GM21526 (cell line): ENCODE measurements around the gene ZNHIT1.
"Not testable (repeated sequence)": the region's sequence is repeated elsewhere in the genome, so short reads cannot be mapped to it uniquely, and the experiment has no call there.

Source experiments
- ATAC-seq: cut with Tn5 transposase; IDR thresholded peaks from one replicate; pipeline ENCODE4 v1.9.1; 2021; ENCODE audit warnings: moderate library complexity; ENCODE audit not compliant: unreplicated experiment, low FRiP score

The ZNHIT1 gene

DNA sequence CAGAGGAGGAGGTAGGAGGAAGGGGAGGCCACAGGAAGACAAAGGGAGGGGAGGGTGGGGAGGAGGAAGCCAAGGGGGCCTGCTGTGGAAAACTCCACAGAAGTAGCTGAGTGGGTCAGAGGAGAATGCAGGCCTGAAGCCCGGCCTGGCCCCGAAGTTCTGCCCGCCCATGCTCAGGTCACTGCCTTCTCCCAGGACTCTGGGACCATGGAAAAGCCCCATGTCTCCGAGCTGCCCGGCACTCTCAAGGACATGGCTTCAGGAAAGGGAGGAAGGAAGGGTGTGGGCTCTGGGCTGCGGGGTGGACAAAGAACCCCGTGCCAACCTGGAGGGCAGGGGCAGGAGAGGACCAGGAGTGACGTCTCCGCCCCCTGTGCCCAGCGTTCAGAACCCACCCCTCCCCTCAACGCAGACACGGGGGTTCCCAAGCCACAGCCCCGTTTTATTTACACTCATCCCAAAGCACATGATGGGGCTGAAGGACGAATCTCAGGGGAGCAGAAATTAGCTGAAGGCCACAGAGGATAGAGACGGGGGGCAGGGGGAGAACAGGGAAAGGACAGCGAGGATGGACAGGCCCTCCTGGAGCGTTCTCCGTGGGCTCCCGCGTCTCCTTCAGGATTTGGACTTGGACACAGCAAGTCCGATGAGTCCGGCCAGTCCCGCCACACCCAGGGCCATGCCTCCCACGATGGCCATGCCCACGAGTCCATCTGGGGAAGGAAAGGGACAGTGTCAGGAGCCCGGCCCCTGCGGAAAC lies 21.4 kb downstream of the ZNHIT1 start:
- no peak for ATAC-seq

DNA sequence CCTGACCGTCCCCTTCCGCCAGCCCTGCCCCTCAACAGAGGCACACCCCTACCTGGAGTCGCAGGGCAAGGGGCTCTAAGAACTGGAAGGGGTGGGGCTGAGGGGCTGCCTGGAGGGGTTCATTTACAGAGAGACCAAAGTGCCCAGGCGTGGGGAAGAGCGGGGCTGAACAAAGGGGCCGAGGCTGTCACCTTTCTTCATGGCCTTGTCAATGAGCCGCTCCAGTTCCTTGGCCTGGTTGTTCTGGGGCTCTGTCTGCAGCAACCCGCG lies 21.9 kb downstream of the ZNHIT1 start:
- ATAC-seq: no peak

DNA sequence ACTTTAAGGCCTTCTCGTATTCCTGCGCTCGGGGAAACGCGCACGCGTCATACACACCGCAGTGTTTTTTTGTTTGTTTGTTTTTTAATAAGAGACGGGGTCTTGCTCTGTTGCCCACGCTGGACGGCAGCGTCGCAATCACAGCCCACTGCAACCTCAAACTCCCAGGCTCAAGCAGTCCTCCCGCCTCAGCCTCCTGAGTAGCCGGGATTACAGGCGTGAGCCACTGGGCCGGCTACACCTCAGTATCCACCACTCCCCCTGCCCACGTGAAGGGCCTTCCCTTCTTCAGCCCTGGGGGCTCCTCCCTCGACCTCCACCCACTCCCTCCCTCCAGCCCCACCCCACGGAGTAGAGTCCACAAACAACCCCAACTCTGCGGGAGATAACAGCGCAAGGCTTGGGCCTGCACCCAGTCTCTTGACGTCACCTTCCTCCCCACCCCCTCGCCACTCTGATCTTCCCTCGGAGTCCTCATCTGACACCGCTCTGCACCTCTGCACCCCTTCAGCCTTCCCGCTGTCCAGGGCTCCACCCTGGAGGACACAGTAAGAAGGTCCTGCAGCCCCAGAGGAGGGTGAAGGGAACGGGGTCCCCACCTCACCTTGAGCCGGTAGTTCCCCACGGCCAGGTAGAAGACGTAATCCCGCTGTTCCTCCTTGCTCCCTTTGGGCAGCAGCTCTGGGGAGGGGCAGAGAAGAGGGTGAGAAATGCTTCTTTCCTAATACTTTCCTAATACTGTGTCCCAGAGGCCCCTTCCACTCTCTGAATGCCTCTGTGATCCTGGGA lies 22.5 kb downstream of the ZNHIT1 start:
- no peak for ATAC-seq

DNA sequence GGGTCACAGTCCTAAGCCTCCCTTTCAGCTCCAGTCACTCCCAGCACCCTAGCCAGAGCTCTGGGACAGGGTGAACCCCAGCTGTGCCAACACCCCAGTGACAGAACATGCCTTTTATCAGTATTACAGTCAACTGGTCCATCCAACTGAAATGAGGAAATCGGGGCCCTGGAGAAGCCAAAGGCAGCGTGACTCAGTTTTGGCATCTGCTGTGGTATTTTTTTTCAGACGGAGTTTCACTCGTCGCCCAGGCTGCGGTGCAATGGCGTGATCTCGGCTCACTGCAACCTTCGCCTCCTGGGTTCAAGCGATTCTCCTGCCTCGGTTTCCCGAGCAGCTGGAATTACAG lies 23.0 kb downstream of the ZNHIT1 start:
- ATAC-seq: no peak

DNA sequence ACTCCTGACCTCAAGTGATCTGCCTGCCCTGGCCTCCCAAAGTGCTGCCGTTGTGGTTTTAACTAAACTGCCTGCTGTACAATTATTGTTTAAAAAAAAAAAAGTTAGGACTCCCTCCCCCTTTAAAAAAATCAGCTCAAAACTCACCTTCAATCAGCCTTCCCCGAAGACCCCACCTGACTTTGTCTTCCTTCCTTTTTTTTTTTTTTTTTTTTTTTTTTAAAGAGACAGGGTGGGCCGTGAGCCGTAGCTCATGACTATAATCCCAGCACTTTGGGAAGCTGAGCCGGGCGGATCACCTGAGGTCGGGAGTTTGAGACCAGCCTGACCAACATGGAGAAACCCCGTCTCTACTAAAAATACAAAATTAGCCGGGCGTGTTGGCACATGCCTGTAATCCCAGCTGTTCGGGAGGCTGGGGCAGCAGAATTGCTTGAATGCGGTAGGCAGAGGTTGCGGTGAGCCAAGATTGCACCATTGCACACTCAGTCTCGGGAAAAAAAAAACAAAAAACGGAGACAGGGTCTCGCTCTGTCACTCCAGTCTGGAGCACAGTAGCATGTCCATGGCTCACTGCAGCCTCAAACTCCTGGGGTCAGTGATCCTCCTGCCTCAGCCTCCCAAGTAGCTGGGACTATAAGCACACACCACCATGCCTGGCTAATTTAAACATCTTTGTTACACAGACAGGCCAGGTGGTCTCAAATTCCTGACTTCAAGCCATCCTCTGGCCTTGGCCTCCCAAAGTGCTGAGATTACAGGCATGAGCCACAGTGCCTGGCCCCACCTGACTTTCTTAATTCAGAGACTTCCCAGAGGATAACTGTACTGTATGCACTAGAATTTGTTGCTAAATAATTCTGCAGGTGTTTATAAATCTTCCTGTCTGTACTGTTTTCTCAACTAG lies 23.7 kb downstream of the ZNHIT1 start:
- no peak for ATAC-seq

DNA sequence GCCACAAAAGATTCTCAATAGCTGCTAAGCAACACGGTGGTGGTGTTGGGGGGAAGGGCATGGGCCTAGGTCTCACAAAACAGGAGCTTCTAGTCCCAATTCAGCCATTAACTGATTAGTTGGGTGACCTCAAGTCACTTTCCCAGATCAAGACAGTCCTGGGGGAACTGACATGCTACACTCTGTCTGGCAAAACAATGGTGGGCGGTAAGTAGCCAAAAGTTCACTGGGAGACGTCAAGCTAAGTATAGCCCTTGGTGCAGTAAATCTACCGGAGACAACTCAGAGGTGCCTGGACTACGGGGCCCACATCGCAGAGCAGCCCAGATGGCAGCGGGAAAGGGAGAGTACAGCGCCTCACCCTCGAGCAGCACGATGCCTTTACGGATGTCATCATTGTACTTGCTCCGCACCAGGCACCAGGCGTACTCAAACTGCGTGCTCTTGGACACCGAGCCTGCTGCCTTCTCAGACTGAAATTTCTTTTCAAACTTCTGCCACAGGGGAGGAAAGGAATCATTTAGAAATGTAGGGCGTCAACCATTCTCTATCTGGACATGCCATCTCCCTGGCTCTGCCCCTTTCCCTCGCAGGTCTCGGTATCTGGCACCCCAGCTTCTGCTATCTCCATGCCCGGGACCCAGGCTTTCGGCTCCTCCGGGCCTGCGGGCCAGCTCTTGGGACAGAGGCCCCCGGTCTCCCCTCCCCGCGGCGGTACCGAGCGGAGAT lies 25.8 kb downstream of the ZNHIT1 start:
- ATAC-seq: no peak

DNA sequence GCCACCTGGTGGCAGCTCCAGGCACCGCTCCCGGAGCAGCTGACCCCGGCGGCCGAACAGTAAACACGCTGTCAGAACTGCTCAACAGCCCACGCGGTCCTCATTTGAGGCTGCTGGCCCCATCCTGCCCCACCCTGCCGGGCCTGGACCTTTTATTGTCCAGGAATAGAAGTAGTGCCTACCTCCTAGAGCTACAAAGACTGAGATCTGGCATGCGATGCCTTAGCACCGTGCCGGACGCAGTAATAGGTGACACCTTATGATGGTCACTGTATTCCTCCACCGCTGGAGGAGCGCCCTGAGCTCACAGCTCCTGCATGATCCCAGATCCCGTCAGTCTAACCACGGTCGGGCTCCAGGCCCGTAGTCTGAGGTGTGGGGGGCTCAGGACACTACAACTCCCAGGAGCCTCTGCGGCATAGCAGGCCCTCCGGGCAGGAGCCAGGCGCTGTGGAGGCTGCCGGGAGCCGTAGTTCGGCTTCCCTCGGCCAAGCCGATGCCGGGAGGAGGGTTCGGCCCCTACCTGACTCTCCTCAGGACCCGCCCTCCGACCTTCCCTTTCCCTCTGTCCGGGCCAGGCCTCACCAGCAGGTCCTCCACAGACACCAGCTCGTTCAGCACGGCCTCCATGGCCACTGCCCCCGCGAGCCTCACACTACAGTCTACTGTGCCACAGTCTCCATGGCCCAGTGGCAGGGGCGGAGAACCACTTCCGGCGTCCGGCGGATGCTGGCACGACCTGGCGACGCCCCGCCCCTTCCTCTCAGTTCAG lies 26.6 kb downstream of the ZNHIT1 start, which contains the start of gene FIS1:
Gene FIS1 (minus strand): TSS at position 707 of the 772 bp plus-strand sequence. CDS start 77 bp downstream, at position 630.
- ATAC-seq: peak; percentile 80

DNA sequence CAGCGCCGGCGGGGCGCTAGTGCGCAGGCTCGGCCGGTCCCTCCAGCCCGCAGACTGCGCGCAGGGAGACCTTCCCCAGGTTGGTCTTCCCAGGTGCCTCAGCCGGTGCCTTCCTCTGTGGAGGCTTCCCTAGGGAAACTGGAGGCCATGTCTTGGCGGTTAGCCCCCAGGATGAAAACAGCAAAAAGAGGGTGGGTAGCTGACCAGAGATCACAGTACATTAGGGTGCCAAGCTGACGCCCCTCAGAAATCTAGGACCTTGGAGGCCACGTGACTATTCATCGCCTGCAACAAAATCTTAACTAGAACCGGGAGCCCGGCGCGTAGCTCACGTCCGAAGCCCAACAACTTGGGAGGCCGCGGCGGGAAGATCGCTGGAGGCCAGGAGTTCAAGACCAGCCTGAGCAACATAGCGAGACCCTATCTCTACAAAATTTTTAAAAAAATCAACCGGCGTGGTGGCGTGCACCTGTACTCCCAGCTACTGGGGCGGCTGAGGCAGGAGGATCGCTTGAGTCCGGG lies 27.2 kb downstream of the ZNHIT1 start:
- ATAC-seq: no peak

DNA sequence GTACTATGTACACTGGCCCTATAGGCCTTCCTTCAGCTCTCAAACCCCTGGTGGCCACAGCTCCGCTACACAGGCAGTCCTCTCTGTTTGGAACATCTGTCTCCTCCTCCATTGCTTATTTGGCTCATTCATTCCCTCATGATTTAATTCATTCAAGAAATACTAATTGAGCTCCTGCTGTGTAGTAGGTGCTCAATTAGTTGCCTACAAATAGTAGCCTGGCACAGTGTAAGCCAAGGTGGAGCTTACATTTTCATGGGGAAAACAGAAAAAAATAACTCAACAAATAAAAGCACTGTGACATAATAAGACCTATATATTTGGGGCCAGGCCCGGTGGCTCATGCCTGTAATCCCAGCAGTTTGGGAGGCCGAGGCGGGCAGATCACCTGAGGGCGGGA lies 30.3 kb downstream of the ZNHIT1 start:
- ATAC-seq: no peak

DNA sequence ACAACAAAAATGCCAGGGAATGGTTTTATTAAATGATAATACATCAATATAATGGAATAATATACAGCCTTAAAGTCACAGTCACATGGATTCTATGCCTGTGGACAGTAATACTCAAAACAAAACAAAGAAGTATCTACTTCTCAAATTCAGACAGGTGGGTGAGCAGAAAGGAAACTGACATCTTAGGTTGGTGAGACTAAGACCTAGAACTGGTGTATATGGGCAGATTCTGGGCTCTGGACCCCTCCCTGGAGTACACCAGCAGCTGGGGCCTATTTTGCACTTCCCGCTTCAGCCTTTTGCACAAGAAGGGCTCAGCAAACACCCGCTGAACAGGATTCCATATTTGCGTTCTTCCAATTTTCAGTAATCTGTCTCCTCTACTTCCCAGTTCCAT lies 32.4 kb downstream of the ZNHIT1 start:
- no peak for ATAC-seq

DNA sequence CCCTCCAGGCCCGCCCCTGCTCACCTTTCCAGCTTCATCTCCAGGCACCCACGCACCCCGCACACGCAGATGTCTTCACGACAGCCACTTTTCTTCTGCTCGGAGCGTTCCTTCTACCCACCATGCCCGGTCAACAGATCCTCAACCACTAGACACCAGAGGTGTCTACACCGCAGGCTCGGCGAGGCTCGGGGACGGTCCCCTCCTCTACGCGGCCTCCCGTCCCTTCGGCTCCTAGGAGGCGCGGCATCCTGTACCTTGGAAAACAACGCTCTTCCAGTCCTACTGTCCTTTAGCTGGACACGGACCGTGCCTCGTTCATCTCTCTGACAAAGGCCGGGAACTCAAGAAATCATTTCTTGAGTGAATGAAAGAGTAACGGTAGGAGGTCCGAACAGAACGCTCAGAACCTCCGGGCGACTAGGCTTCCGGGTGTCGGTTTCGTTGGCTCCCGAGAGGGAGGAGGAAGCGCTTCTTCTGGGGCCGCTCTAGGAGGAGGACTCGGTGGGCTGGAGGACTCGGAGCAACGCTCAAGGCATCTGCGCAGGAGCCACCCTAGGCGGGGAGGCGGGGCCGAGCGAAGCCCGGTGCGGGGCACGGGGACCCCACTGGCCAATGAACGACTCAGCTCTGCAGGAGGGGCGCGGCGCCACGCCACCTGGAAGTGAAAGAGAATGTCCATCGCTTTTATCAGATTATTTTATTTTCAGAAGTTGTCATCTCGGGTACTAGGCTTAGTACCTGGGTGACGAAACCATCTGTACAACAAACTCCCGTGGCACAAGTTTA lies 34.1 kb downstream of the ZNHIT1 start:
- ATAC-seq: peak; percentile 92

DNA sequence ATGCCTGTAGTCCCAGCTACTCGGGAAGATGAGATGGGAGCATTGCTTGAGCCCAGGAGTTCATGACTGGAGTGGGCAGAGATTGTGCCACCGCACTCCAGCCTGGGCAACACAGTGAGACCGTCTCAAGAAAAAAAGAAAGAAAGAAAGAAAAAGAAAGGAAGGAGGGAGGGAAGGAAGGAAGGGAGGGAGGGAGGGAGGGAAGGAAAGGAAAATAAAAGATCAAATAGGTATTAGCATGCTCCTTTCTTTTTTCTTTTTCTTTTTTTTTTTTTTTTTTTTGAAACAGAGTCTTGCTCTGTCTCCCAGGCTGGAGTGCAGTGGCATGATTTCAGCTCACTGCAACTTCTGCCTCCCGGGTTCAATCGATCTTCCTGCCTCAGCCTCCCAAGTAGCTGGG lies 35.2 kb downstream of the ZNHIT1 start:
- not testable (repeated sequence) for ATAC-seq

DNA sequence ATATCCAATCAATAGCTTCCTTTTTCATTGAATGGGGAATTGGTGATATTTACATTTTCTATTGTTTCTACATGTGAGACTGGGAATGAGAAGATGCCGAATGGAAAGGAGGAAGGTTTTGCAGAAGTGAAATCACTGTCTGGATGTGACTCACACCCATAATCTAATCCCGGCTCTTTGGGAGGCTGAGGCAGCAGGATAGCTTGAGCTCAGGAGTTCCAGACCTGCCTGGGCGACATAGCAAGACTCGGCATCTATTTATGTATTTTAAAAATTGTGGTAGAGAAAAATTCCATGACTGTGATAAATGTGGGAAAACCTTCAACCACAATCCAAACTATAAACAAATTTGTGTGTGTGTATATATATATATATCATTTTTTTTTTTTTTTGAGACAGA lies 37.8 kb downstream of the ZNHIT1 start:
- ATAC-seq: no peak

DNA sequence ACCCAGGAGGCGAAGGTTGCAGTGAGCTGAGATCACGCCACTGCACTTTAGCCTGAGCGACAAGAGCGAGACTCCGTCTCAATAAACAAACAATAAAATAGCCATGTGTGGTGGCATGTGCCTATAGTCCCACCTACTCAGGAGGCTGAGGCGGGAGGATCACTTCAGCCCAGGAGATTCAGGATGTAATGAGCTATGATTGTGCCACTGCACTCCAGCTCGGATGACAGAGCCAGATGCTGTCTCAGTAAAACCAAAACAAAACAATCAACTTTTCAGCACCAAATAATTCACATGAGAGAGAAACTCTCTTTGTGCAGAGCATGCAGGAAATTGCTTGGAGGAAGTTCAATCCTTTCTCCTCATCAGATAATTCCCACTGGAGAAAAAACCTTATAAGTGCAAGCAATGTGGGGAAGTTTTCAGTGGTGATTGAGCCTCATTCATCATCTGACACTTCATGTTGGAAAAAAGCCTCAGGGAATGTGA lies 40.3 kb downstream of the ZNHIT1 start:
- ATAC-seq: no peak

DNA sequence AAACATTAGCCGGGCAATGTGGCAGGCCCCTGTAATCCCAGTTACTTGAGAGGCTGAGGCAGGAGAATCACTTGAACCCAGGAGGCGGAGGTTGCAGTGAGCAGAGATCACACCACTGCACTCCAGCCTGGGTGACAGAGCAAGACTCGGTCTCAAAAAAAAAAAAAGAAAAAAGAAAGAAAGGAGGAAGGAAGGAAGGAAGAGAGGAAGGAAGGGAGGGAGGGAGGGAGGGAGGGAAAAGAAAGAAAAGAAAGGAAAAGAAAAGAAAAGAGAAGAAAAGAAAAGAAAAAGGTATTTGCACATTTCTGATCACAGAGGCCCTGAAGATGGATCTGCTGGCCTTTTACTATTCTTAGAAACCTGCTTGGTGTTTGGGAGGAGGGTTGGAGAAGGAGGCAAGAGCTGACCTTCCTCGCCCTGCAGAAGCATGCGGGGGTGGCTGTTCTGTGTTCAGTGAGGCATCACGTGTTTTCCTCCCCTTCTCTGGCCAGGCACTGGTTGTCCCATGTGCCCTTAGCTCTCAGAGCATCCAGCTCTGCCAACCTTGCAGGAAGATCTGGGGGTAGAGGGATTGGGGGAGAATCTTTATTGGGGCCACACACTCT lies 46.2 kb downstream of the ZNHIT1 start:
- not testable (repeated sequence) for ATAC-seq

DNA sequence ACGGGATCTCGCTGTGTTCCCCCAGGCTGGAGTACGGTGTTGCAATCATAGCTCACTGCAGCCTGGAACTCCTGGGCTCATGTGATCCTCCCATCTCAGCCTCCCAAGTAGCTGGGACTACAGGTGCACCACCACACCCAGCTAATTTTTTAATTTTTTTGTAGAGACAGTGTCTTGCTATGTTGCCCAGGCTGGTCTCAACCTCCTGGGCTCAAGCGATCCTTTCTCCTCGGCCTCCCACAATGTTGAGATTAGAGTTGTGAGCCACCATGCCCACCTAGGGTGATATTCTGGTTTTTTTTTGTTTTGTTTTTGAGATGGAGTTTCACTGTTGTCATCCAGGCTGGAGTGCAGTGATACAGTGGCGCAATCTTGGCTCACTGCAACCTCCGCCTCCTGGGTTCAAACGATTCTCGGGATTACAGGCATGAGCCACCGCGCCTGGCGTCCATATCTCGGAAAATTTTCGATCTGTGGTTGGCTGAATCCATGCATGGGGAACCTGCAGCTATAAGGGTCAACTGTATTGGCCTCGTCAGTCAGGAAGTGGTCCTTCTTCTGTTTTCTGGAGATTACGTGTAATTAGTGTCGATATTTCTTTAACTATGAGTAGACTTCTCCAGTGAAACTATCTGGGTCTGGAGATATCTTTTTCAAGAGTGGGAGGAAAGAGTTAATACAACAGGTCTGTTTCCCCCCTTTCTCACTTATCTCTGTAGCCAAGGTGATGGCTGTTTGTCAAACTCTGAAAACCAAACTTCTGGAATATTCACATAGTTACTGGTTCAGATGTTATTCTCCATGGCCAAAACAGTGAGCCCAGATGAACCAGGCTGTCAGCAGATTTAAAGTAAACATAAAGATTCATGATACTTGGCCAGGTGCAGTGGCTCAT lies 47.9 kb downstream of the ZNHIT1 start:
- no peak for ATAC-seq

DNA sequence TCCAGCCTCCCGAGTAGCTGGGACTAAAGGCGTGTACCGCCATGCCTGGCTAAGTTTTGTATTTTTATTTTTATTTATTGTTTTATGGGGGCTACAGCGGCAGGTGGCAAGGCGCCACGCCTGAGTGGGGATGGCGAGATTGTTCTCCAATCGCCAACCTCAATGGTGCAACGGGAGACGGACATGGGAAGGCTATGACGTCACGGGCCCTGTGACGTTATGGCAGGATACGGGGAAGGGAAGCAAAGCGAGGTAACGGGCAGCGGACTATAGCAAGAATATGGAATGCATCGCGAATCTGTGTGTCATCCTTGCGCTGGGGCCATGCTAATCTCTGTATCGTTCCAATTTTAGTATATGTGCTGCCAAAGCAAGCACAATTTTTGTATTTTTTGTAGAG lies 51.7 kb downstream of the ZNHIT1 start:
- no peak for ATAC-seq
